ENCODE measurements around the gene JAKMIP1. TPM values are rescaled to one million over a fixed set of nuclear protein-coding genes. Genes with fewer than 3 reads are reported as not detected.

The JAKMIP1 gene
- total and polyA plus RNA-seq, 2 of the 13 experiments (the other 11 are each of a cell fraction or from before 2014, with no cell fraction given), result not detected

GRCh38 chr4:6235901-6236640 is 35.7 kb upstream of the JAKMIP1 start (continued):
- TF ChIP-seq, protein P1, sequence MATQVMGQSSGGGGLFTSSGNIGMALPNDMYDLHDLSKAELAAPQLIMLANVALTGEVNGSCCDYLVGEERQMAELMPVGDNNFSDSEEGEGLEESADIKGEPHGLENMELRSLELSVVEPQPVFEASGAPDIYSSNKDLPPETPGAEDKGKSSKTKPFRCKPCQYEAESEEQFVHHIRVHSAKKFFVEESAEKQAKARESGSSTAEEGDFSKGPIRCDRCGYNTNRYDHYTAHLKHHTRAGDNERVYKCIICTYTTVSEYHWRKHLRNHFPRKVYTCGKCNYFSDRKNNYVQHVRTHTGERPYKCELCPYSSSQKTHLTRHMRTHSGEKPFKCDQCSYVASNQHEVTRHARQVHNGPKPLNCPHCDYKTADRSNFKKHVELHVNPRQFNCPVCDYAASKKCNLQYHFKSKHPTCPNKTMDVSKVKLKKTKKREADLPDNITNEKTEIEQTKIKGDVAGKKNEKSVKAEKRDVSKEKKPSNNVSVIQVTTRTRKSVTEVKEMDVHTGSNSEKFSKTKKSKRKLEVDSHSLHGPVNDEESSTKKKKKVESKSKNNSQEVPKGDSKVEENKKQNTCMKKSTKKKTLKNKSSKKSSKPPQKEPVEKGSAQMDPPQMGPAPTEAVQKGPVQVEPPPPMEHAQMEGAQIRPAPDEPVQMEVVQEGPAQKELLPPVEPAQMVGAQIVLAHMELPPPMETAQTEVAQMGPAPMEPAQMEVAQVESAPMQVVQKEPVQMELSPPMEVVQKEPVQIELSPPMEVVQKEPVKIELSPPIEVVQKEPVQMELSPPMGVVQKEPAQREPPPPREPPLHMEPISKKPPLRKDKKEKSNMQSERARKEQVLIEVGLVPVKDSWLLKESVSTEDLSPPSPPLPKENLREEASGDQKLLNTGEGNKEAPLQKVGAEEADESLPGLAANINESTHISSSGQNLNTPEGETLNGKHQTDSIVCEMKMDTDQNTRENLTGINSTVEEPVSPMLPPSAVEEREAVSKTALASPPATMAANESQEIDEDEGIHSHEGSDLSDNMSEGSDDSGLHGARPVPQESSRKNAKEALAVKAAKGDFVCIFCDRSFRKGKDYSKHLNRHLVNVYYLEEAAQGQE (IDR thresholded peaks at IDR 0.05; ENCODE audit: borderline replicate concordance in 1 of 2, low read depth in 1 of 2, low read length in 2 of 2), result no peak
- no peak for TF ChIP-seq GATA4 (IDR thresholded peaks at IDR 0.05; ENCODE audit: borderline replicate concordance, low read depth)

- no peak overlapping the region for H3K27ac ChIP-seq (ENCODE audit: extremely low read length, insufficient read depth, low read length)
- no peak overlapping the region for H2AFZ ChIP-seq (ENCODE audit: low read length)
- H3K4me2 ChIP-seq (ENCODE audit: low read depth, low read length), result no peak overlapping the region
- H3K4me3 ChIP-seq (replicated peaks in 1 of 3; ENCODE audit: insufficient read depth in 1 of 3, low read depth in 2 of 3, low read length in 3 of 3), result no peak overlapping the region
- ATAC-seq (no peak), FAIRE-seq (no peak), DNase-seq (ENCODE audit: low spot score) (no peak)
- H3K27me3 ChIP-seq (ENCODE audit: control insufficient read depth in 1 of 2, insufficient read depth in 2 of 2, low read length in 2 of 2), result peaks cover 3 to 28% of the 10 kb centered on the region in 2 experiments; a peak in 3 of 5 replicates
- intact Hi-C loops (cut with micrococcal nuclease; ENCODE audit: unreplicated experiment) (no loop called here), in situ Hi-C loops (cut with HindIII; ENCODE audit: extremely low pct_ligation_motif_present, low pct_unique_long_range_greater_than_20kb) (loop anchor here (25.0 kb wide), 1 partner anchor 327 kb away; no protein-coding TSS in a partner anchor)
- no peaks in the 10 kb centered on the region for H3K36me3 ChIP-seq (replicated peaks in 1 of 2; ENCODE audit: control insufficient read depth in 1 of 2, insufficient read depth in 2 of 2, low read length in 2 of 2)
- CTCF ChIA-PET (ENCODE audit: low intra/inter-chr PET ratio, low total read pairs), result no interaction called here
- H4K20me1 ChIP-seq (ENCODE audit: insufficient read depth, low read length), result no peaks in the 10 kb centered on the region
- no peaks in the 10 kb centered on the region for H3K4me1 ChIP-seq (ENCODE audit: insufficient read depth, low read length)
- H3K79me2 ChIP-seq (ENCODE audit: insufficient read depth, low read length), result no peaks in the 10 kb centered on the region
- BruUV-seq (replicated peaks), result no TSS peak
- 2% methylated on average over 7 of the region's 7 CpGs for WGBS (ENCODE audit: low lambda C conversion rate)
- H3K9me3 ChIP-seq (ENCODE audit: low read length), result no peaks in the 10 kb centered on the region
- no peak for TF ChIP-seq ZNF354B (CRISPR knock-in tag; IDR thresholded peaks at IDR 0.05)
- TF ChIP-seq, protein P2, sequence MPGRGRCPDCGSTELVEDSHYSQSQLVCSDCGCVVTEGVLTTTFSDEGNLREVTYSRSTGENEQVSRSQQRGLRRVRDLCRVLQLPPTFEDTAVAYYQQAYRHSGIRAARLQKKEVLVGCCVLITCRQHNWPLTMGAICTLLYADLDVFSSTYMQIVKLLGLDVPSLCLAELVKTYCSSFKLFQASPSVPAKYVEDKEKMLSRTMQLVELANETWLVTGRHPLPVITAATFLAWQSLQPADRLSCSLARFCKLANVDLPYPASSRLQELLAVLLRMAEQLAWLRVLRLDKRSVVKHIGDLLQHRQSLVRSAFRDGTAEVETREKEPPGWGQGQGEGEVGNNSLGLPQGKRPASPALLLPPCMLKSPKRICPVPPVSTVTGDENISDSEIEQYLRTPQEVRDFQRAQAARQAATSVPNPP (CRISPR knock-in tag; IDR thresholded peaks at IDR 0.05), result no peak
- no peak for TF ChIP-seq ZNF550 (CRISPR knock-in tag; IDR thresholded peaks at IDR 0.05; ENCODE audit: borderline replicate concordance)
- TF ChIP-seq ZNF577 (CRISPR knock-in tag; IDR thresholded peaks at IDR 0.05; ENCODE audit: borderline replicate concordance, low read depth), result no peak
- no peak for TF ChIP-seq GTF2F1 (IDR thresholded peaks at IDR 0.05; ENCODE audit: low read length)
- no peak for TF ChIP-seq NR2F6 (IDR thresholded peaks at IDR 0.05)
- no peak for TF ChIP-seq NR2F6 (CRISPR knock-in tag; IDR thresholded peaks at IDR 0.05)
- no peak for TF ChIP-seq ZNF773 (CRISPR knock-in tag; IDR thresholded peaks at IDR 0.05; ENCODE audit: borderline replicate concordance)
- no peak overlapping the region for H3K9ac ChIP-seq (ENCODE audit: insufficient read depth, low read depth, low read length)
- POLR2A ChIA-PET, result no interaction called here
Observed at GRCh38 chr4:6235012-6235411, 34.7 kb upstream of the JAKMIP1 start.
